ENCODE measurements around the gene CCPG1. TPM values are rescaled to one million over a fixed set of nuclear protein-coding genes. Genes with fewer than 3 reads are reported as not detected.
"Not testable (repeated sequence)": the region's sequence is repeated elsewhere in the genome, so short reads cannot be mapped to it uniquely, and the experiment has no call there.

Gene CCPG1
- total and polyA plus RNA-seq, 10 of the 15 experiments (the other 5 are each of a cell fraction or from before 2014, with no cell fraction given), result 5.1 to 15.8 (median 10.0) TPM

DNA sequence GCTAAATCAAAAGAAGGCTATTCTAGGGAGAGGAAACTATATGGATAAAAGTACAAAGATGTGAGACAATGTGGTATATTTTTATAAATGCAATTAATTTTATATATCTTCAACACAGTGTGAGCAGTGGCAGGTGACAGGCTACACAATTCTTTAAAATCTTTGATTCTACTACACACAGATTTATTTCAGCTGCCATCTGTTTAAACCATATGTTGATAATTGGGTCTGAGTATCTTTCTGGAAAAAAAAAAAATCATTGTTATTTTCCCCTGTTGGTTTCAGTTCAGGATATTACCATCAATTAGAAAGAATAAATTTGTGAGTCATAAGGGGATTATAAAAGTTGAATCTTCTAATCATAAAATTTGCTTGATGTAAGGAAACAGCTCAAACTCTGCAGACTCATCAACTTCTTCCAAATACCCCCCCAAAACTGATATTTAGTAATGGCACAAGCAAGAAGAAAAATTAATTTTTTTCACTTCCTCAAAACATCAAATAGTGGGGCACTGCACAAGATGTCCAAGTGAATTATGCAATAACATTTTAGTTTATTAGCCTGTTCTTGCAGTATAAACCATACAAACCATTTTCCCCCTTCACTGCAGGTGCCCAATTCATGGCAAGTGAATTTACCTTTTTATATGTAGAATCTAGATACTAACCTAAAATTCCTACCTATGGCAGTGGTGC lies 12.2 kb upstream of the CCPG1 start:
- Histone ChIP-seq H4K20me1 (ENCODE audit: control insufficient read depth, insufficient read depth) (no peaks in the 10 kb centered on the region), H3K9ac (ENCODE audit: control insufficient read depth, insufficient read depth, low read length) (no peak overlapping the region), H3K79me2 (ENCODE audit: control insufficient read depth, insufficient read depth, low read length) (no peaks in the 10 kb centered on the region), H3K27me3 (replicated peaks in 1 of 2; ENCODE audit: control insufficient read depth in 2 of 2, insufficient read depth in 2 of 2, low read length in 1 of 2) (no peaks in the 10 kb centered on the region), H3K4me3 (no peak overlapping the region), H3K36me3 (ENCODE audit: control insufficient read depth in 2 of 2, insufficient read depth in 2 of 2, low read length in 1 of 2) (no peaks in the 10 kb centered on the region), H3K27ac (ENCODE audit: control insufficient read depth, insufficient read depth) (no peak overlapping the region), H2AFZ (ENCODE audit: control insufficient read depth, low read depth, low read length) (no peak overlapping the region), H3K9me3 (replicated peaks; ENCODE audit: control insufficient read depth, insufficient read depth, low read length) (no peaks in the 10 kb centered on the region), H3K4me1 (ENCODE audit: control insufficient read depth, insufficient read depth, low read length) (no peaks in the 10 kb centered on the region), H3K4me2 (ENCODE audit: control insufficient read depth, insufficient read depth) (no peak overlapping the region)
- intact Hi-C loops (cut with micrococcal nuclease; ENCODE audit: unreplicated experiment) (no loop called here), in situ Hi-C loops (cut with MboI) (no loop called here)
- FAIRE-seq, result no peak
- ChIA-PET SMC1A (ENCODE audit: uncharacterized antibody, unreplicated experiment) (no interaction called here), RAD21 (ENCODE audit: unreplicated experiment) (interaction anchor here (0.7 kb wide), 1 partner anchor 19 kb away, joined by 3 read pairs; no protein-coding TSS in a partner anchor), POLR2A (interaction anchor here (0.6 kb wide), 1 partner anchor 12 kb away, joined by 3 read pairs; the partner anchor contains the start of genes CCPG1 and PIERCE2), CTCF (interaction anchor here (0.7 to 4.3 kb wide), 3 partner anchors 13 to 19 kb away, joined by 3 to 14 read pairs (median 3); no protein-coding TSS in a partner anchor)
- no peak for DNase-seq (ENCODE audit: low read depth, low spot score)
- TF ChIP-seq TARDBP (IDR thresholded peaks at IDR 0.05; ENCODE audit: borderline replicate concordance) (no peak), FOS (IDR thresholded peaks at IDR 0.05; ENCODE audit: borderline replicate concordance, extremely low read depth, insufficient read length) (no peak), SIX5 (IDR thresholded peaks at IDR 0.05; ENCODE audit: low read depth, low read length, severe bottlenecking) (no peak), SUZ12 (IDR thresholded peaks at IDR 0.05; ENCODE audit: unreplicated experiment) (no peak), SPI1 (IDR thresholded peaks at IDR 0.05; ENCODE audit: borderline replicate concordance, insufficient read depth, low read depth, low read length) (peak; percentile 55; the same call in 1 of the 2 replicates), NFYB (IDR thresholded peaks at IDR 0.05; ENCODE audit: insufficient read depth, low read depth, low read length) (no peak)
- TF ChIP-seq, protein P1, sequence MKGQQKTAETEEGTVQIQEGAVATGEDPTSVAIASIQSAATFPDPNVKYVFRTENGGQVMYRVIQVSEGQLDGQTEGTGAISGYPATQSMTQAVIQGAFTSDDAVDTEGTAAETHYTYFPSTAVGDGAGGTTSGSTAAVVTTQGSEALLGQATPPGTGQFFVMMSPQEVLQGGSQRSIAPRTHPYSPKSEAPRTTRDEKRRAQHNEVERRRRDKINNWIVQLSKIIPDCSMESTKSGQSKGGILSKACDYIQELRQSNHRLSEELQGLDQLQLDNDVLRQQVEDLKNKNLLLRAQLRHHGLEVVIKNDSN (IDR thresholded peaks at IDR 0.05; ENCODE audit: borderline replicate concordance, extremely low read length, insufficient read depth, low read depth, low read length), result no peak
- TF ChIP-seq, protein P2, sequence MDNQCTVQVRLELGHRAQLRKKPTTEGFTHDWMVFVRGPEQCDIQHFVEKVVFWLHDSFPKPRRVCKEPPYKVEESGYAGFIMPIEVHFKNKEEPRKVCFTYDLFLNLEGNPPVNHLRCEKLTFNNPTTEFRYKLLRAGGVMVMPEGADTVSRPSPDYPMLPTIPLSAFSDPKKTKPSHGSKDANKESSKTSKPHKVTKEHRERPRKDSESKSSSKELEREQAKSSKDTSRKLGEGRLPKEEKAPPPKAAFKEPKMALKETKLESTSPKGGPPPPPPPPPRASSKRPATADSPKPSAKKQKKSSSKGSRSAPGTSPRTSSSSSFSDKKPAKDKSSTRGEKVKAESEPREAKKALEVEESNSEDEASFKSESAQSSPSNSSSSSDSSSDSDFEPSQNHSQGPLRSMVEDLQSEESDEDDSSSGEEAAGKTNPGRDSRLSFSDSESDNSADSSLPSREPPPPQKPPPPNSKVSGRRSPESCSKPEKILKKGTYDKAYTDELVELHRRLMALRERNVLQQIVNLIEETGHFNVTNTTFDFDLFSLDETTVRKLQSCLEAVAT (IDR thresholded peaks at IDR 0.05), result no peak
- no peak for ATAC-seq
- BruUV-seq (replicated peaks), result no TSS peak

DNA sequence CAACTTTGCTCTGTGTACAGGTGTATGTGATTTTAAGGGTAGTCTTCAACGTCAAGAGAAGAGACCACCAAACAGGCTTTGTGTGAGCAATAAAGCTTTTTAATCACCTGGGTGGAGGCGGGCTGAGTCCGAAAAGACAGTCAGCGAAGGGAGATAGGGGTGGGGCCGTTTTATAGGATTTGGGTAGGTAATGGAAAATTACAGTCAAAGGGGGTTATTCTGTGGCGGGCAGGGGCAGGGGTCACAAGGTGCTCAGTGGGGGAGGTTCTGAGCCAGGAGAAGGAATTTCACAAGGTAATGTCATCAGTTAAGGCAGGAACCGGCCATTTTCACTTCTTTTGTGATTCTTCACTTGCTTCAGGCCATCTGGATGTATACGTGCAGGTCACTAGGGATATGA lies 9.5 kb upstream of the CCPG1 start:
- H3K4me3 ChIP-seq; H3K9me3 ChIP-seq (replicated peaks; ENCODE audit: control insufficient read depth, insufficient read depth, low read length); SMC1A ChIA-PET (ENCODE audit: uncharacterized antibody, unreplicated experiment); FAIRE-seq; POLR2A ChIA-PET; intact Hi-C loops (cut with micrococcal nuclease; ENCODE audit: unreplicated experiment); H3K9ac ChIP-seq (ENCODE audit: control insufficient read depth, insufficient read depth, low read length); H3K79me2 ChIP-seq (ENCODE audit: control insufficient read depth, insufficient read depth, low read length); in situ Hi-C loops (cut with MboI); H3K27me3 ChIP-seq (replicated peaks in 1 of 2; ENCODE audit: control insufficient read depth in 2 of 2, insufficient read depth in 2 of 2, low read length in 1 of 2); H3K36me3 ChIP-seq (ENCODE audit: control insufficient read depth in 2 of 2, insufficient read depth in 2 of 2, low read length in 1 of 2); RAD21 ChIA-PET (ENCODE audit: unreplicated experiment); H3K4me1 ChIP-seq (ENCODE audit: control insufficient read depth, insufficient read depth, low read length); H4K20me1 ChIP-seq (ENCODE audit: control insufficient read depth, insufficient read depth); ATAC-seq; H2AFZ ChIP-seq (ENCODE audit: control insufficient read depth, low read depth, low read length); H3K4me2 ChIP-seq (ENCODE audit: control insufficient read depth, insufficient read depth); H3K27ac ChIP-seq (ENCODE audit: control insufficient read depth, insufficient read depth); BruUV-seq (replicated peaks); DNase-seq (ENCODE audit: low read depth, low spot score): not testable (repeated sequence)
- WGBS (ENCODE audit: insufficient coverage, insufficient replicate concordance, low lambda C conversion rate, missing lambda C conversion rate), result 81% methylated on average over 8 of the region's 8 CpGs
- CTCF ChIA-PET, result interaction anchor here (1.6 kb wide), 1 partner anchor 22 kb away, joined by 6 read pairs; no protein-coding TSS in a partner anchor

Data from GM12878 (cell line).